HepG2 (cell line): Measurements from ENCODE around the gene THBS2. TPM values are rescaled to one million over a fixed set of nuclear protein-coding genes. Genes with fewer than 3 reads are reported as not detected.

Source experiments
- ARID5B ChIP-seq: IDR thresholded peaks from 2 replicates; pipeline ENCODE4 v1.4.0; 2020; ENCODE audit warnings: mild to moderate bottlenecking, missing genetic modification reagents
- ATAD3A ChIP-seq: sonication (generic); formaldehyde crosslinking; IDR thresholded peaks from 2 replicates; pipeline ENCODE4 v1.4.0; 2020; ENCODE audit warnings: missing genetic modification reagents
- ETS1 ChIP-seq: sonication (generic); formaldehyde crosslinking; IDR thresholded peaks from 2 replicates; pipeline ENCODE4 v1.4.0; 2020; ENCODE audit warnings: missing genetic modification reagents
- KLF15 ChIP-seq: sonication (generic); formaldehyde crosslinking; IDR thresholded peaks from 2 replicates; pipeline ENCODE4 v1.8.1; 2023; ENCODE audit warnings: borderline replicate concordance, mild to moderate bottlenecking, inconsistent platforms, missing genetic modification reagents, mixed read lengths
- KMT2A ChIP-seq: sonication (generic); formaldehyde crosslinking; IDR thresholded peaks from 2 replicates; pipeline ENCODE4 v1.4.0; 2020; ENCODE audit warnings: missing genetic modification reagents
- MIER3 ChIP-seq: IDR thresholded peaks from 2 replicates; pipeline ENCODE4 v1.6.1; 2016; ENCODE audit warnings: missing compliant biosample characterization, borderline replicate concordance
- NFE2L2 ChIP-seq: fragments of 150-350 bp; IDR thresholded peaks from 2 replicates; pipeline ENCODE4 v1.6.1; 2014; ENCODE audit warnings: low read length
- PHF21A ChIP-seq: sonication (generic); formaldehyde crosslinking; IDR thresholded peaks from 2 replicates; pipeline ENCODE4 v1.5.0; 2020; ENCODE audit warnings: mild to moderate bottlenecking, missing genetic modification reagents
- PLSCR1 ChIP-seq: sonication (generic); formaldehyde crosslinking; IDR thresholded peaks from 2 replicates; pipeline ENCODE4 v1.5.0; 2020; ENCODE audit warnings: missing genetic modification reagents, mild to moderate bottlenecking, borderline replicate concordance
- REXO4 ChIP-seq: sonication (generic); formaldehyde crosslinking; IDR thresholded peaks from 2 replicates; pipeline ENCODE4 v1.8.0; 2022; ENCODE audit warnings: missing genetic modification reagents, mild to moderate bottlenecking, borderline replicate concordance
- RFXANK ChIP-seq: IDR thresholded peaks from 2 replicates; pipeline ENCODE4 v1.6.1; 2016
- SIN3B ChIP-seq: fragments of 150-350 bp; IDR thresholded peaks from 2 replicates; pipeline ENCODE4 v1.6.1; 2014; ENCODE audit warnings: low read length
- SP2 ChIP-seq: sonication (generic); formaldehyde crosslinking; IDR thresholded peaks from 2 replicates; pipeline ENCODE4 v1.5.1; 2020; ENCODE audit warnings: mild to moderate bottlenecking, missing genetic modification reagents
- THYN1 ChIP-seq: sonication (generic); formaldehyde crosslinking; IDR thresholded peaks from 2 replicates; pipeline ENCODE4 v1.8.1; 2023; ENCODE audit warnings: low read depth, mild to moderate bottlenecking, moderate library complexity, missing genetic modification reagents, borderline replicate concordance
- TIGD3 ChIP-seq: sonication (generic); formaldehyde crosslinking; IDR thresholded peaks from 2 replicates; pipeline ENCODE4 v1.5.1; 2020; ENCODE audit warnings: mild to moderate bottlenecking, missing genetic modification reagents, borderline replicate concordance
- WIZ ChIP-seq: sonication (generic); formaldehyde crosslinking; IDR thresholded peaks from 2 replicates; pipeline ENCODE4 v1.5.1; 2020; ENCODE audit warnings: mild to moderate bottlenecking, missing genetic modification reagents
- ZNF10 ChIP-seq: sonication (generic); formaldehyde crosslinking; IDR thresholded peaks from 2 replicates; pipeline ENCODE4 v1.4.0; 2020; ENCODE audit warnings: mild to moderate bottlenecking, low read depth, missing genetic modification reagents, borderline replicate concordance
- ZNF383 ChIP-seq: sonication (generic); formaldehyde crosslinking; IDR thresholded peaks from 2 replicates; pipeline ENCODE4 v1.4.0; 2020; ENCODE audit warnings: missing genetic modification reagents, mild to moderate bottlenecking, borderline replicate concordance
- ZNF564 ChIP-seq: sonication (generic); formaldehyde crosslinking; IDR thresholded peaks from 2 replicates; pipeline ENCODE4 v1.8.1; 2023; ENCODE audit warnings: mild to moderate bottlenecking, missing genetic modification reagents
- ZNF589 ChIP-seq: sonication (generic); formaldehyde crosslinking; conservative IDR thresholded peaks from 2 replicates; pipeline ENCODE4 v1.8.0; 2022; ENCODE audit warnings: mild to moderate bottlenecking, moderate library complexity, missing genetic modification reagents
- ZNF766 ChIP-seq: sonication (generic); formaldehyde crosslinking; IDR thresholded peaks from 2 replicates; pipeline ENCODE4 v1.5.0; 2020; ENCODE audit warnings: missing genetic modification reagents, borderline replicate concordance
- polyA plus RNA-seq, 8 experiments: library from polyadenylated mRNA; depleted of rRNA in 3 of 8; stranded (reverse) in 7 of 8; unstranded in 1 of 8; fragments of >200 nt; fragmentation: Illumina TruSeq in 4 of 8; extraction: Trizol in 4 of 8; gene quantifications; 2 replicates each; pipeline versions ENCODE4 v1.2.1 to v1.2.3, GENCODE V29; 2011 to 2016; ENCODE audit warnings: low read depth in 4 of 8, missing spikeins in 1 of 8, mixed read lengths in 1 of 8; ENCODE audit not compliant: insufficient read depth in 1 of 8
- total RNA-seq, 5 experiments: library from RNA; depleted of rRNA; stranded (reverse); fragments of >200 nt; fragmentation: Illumina TruSeq; extraction: Trizol; gene quantifications; 2 replicates each; pipeline ENCODE4 v1.2.3, GENCODE V29; 2016; ENCODE audit warnings: low read depth in 1 of 5

The THBS2 gene
- total and polyA plus RNA-seq, 2 of the 13 experiments (the other 11 are each of a cell fraction or from before 2014, with no cell fraction given): 0.12 to 0.15 TPM

GRCh38 chr6:169292338-169293124 lies 38.9 kb upstream of the THBS2 start (continued):
- peak; percentile 77; the same call in 1 of the 2 replicates for TF ChIP-seq ZNF766 (CRISPR knock-in tag)
- no peak for TF ChIP-seq PLSCR1 (CRISPR knock-in tag)
- 0 out of 2 replicates have a peak, but pooled peaks have one; percentile 40 for TF ChIP-seq WIZ (CRISPR knock-in tag)
- TF ChIP-seq RFXANK (CRISPR knock-in tag): peak; percentile 88; the same call in 1 of the 2 replicates
- no peak for TF ChIP-seq NFE2L2
- TF ChIP-seq PHF21A (CRISPR knock-in tag): peak; percentile 89
- TF ChIP-seq ZNF564 (CRISPR knock-in tag): 0 out of 2 replicates have a peak, but pooled peaks have one; percentile 47
- no peak for TF ChIP-seq ATAD3A (CRISPR knock-in tag)
- no peak for TF ChIP-seq ZNF589 (CRISPR knock-in tag)
- no peak for TF ChIP-seq ZNF10 (CRISPR knock-in tag)
- no peak for TF ChIP-seq SIN3B
- TF ChIP-seq THYN1 (CRISPR knock-in tag): no peak
- no peak for TF ChIP-seq SP2 (CRISPR knock-in tag)
- no peak for TF ChIP-seq ETS1 (CRISPR knock-in tag)
- no peak for TF ChIP-seq TIGD3 (CRISPR knock-in tag)
- TF ChIP-seq REXO4 (CRISPR knock-in tag): no peak
- TF ChIP-seq ZNF383 (CRISPR knock-in tag): no peak
- TF ChIP-seq KLF15 (CRISPR knock-in tag): no peak; the same call in 1 of the 2 replicates
- TF ChIP-seq MIER3 (CRISPR knock-in tag): peak; percentile 97
- TF ChIP-seq ARID5B (CRISPR knock-in tag): peak; percentile 98
- no peak; the same call in 1 of the 2 replicates for TF ChIP-seq KMT2A (CRISPR knock-in tag)
